ENCODE results near the gene KRT3.

KRT3 gene

GRCh38 chr12:52832451-52832850 lies 36.5 kb upstream of the KRT3 start:
- H3K4me3 ChIP-seq (ENCODE audit: low read depth, low read length), result no peak overlapping the region
- no peak for TF ChIP-seq CTCF (IDR thresholded peaks at IDR 0.05; ENCODE audit: low read depth, low read length)

GRCh38 chr12:52831251-52831650 lies 35.3 kb upstream of the KRT3 start:
- no peak overlapping the region for H3K4me3 ChIP-seq (ENCODE audit: low read depth, low read length)
- no peak for TF ChIP-seq CTCF (IDR thresholded peaks at IDR 0.05; ENCODE audit: low read depth, low read length)

GRCh38 chr12:52829986-52830770 lies 34.3 kb upstream of the KRT3 start:
- no peak for TF ChIP-seq CTCF (IDR thresholded peaks at IDR 0.05; ENCODE audit: low read depth, low read length)
- no peak overlapping the region for H3K4me3 ChIP-seq (ENCODE audit: low read depth, low read length)

GRCh38 chr12:52828591-52829021 lies 32.7 kb upstream of the KRT3 start:
- TF ChIP-seq CTCF (IDR thresholded peaks at IDR 0.05; ENCODE audit: low read depth, low read length), result no peak
- H3K4me3 ChIP-seq (ENCODE audit: low read depth, low read length), result no peak overlapping the region

- TF ChIP-seq CTCF (IDR thresholded peaks at IDR 0.05; ENCODE audit: low read depth, low read length), result no peak
- no peak overlapping the region for H3K4me3 ChIP-seq (ENCODE audit: low read depth, low read length)
These were observed 32.2 kb upstream of the KRT3 start for GRCh38 chr12:52828156-52828555.

- H3K4me3 ChIP-seq (ENCODE audit: low read depth, low read length), result no peak overlapping the region
- TF ChIP-seq CTCF (IDR thresholded peaks at IDR 0.05; ENCODE audit: low read depth, low read length), result no peak
These were observed 31.7 kb upstream of the KRT3 start for GRCh38 chr12:52827499-52828090.

Measured in WI38 (cell line).